ENCODE results near the gene U2AF1L4. TPM values are rescaled to one million over a fixed set of nuclear protein-coding genes. Genes with fewer than 3 reads are reported as not detected.
A peak's percentile ranks its signal among the peaks of the same experiment; 100 is the strongest.

U2AF1L4 gene
- total RNA-seq, 3 donors from 2014 or later = 19.7 to 32.4 (median 32.1) TPM

GRCh38 chr19:35712567-35713505 lies 32.4 kb downstream of the U2AF1L4 start:
- no peak for TF ChIP-seq CTCF (IDR thresholded peaks at IDR 0.05)
- Histone ChIP-seq H3K36me3 (ENCODE audit: low read depth) (no peaks in the 10 kb centered on the region), H3K9me3 (no peaks in the 10 kb centered on the region), H3K4me1 (ENCODE audit: low read depth) (peaks cover 11% of the 10 kb centered on the region), H3K4me3 (no peak overlapping the region)
- ATAC-seq (no peak), DNase-seq (no peak)
- intact Hi-C loops (cut with DNase I, micrococcal nuclease) = no loop called here

GRCh38 chr19:35710784-35711723 lies 34.2 kb downstream of the U2AF1L4 start:
- ATAC-seq = peak; percentile 16
- H3K9me3 ChIP-seq = no peaks in the 10 kb centered on the region
- DNase-seq = no peak
- H3K4me1 ChIP-seq (ENCODE audit: low read depth) = peaks cover 9% of the 10 kb centered on the region
- TF ChIP-seq CTCF (IDR thresholded peaks at IDR 0.05) = no peak
- intact Hi-C loops (cut with DNase I, micrococcal nuclease) = no loop called here
- H3K36me3 ChIP-seq (ENCODE audit: low read depth) = no peaks in the 10 kb centered on the region
- H3K4me3 ChIP-seq = no peak overlapping the region

- no peaks in the 10 kb centered on the region for H3K36me3 ChIP-seq (ENCODE audit: low read depth)
- ATAC-seq = no peak
- intact Hi-C loops (cut with DNase I, micrococcal nuclease) = no loop called here
- no peaks in the 10 kb centered on the region for H3K9me3 ChIP-seq
- H3K4me1 ChIP-seq (ENCODE audit: low read depth) = no peaks in the 10 kb centered on the region
- no peak for DNase-seq
- no peak for TF ChIP-seq CTCF (IDR thresholded peaks at IDR 0.05)
- no peak overlapping the region for H3K4me3 ChIP-seq
These were observed 36.8 kb downstream of the U2AF1L4 start for GRCh38 chr19:35708391-35708790.

- no peak for TF ChIP-seq CTCF (IDR thresholded peaks at IDR 0.05)
- Histone ChIP-seq H3K36me3 (ENCODE audit: low read depth) (no peaks in the 10 kb centered on the region), H3K4me3 (no peak within 1 kb of the TSS), H3K4me1 (ENCODE audit: low read depth) (peaks cover 4% of the 10 kb centered on the region), H3K9me3 (no peaks in the 10 kb centered on the region)
- ATAC-seq = peak; percentile 51
- peak in 2 of 3 donors; percentile 45 to 59 for DNase-seq
- intact Hi-C loops (cut with DNase I, micrococcal nuclease) = no loop called here
These were observed 41.0 kb downstream of the U2AF1L4 start, which contains the start of gene ZBTB32 for GRCh38 chr19:35704218-35704617. ZBTB32 (plus strand) TSS chr19:35704558; CDS start chr19:35714627, 10,069 bp downstream.

GRCh38 chr19:35703343-35703742 lies 41.9 kb downstream of the U2AF1L4 start:
- H3K4me3 ChIP-seq = no peak overlapping the region
- TF ChIP-seq CTCF (IDR thresholded peaks at IDR 0.05) = no peak
- H3K36me3 ChIP-seq (ENCODE audit: low read depth) = no peaks in the 10 kb centered on the region
- DNase-seq = no peak
- ATAC-seq = no peak
- H3K9me3 ChIP-seq = no peaks in the 10 kb centered on the region
- intact Hi-C loops (cut with DNase I, micrococcal nuclease) = no loop called here
- H3K4me1 ChIP-seq (ENCODE audit: low read depth) = peaks cover 4% of the 10 kb centered on the region
